GM12873 (cell line): ENCODE data around the gene CTSZ.

Experiments used
- TF ChIP-seq, protein P1 (sequence below): IDR thresholded peaks from 2 replicates; pipeline ENCODE4 v1.5.1; 2012; ENCODE audit warnings: low read depth, mild to moderate bottlenecking, moderate library complexity, low read length, control low read depth; ENCODE audit not compliant: insufficient read depth; ENCODE audit errors: missing control alignments

The CTSZ gene

DNA sequence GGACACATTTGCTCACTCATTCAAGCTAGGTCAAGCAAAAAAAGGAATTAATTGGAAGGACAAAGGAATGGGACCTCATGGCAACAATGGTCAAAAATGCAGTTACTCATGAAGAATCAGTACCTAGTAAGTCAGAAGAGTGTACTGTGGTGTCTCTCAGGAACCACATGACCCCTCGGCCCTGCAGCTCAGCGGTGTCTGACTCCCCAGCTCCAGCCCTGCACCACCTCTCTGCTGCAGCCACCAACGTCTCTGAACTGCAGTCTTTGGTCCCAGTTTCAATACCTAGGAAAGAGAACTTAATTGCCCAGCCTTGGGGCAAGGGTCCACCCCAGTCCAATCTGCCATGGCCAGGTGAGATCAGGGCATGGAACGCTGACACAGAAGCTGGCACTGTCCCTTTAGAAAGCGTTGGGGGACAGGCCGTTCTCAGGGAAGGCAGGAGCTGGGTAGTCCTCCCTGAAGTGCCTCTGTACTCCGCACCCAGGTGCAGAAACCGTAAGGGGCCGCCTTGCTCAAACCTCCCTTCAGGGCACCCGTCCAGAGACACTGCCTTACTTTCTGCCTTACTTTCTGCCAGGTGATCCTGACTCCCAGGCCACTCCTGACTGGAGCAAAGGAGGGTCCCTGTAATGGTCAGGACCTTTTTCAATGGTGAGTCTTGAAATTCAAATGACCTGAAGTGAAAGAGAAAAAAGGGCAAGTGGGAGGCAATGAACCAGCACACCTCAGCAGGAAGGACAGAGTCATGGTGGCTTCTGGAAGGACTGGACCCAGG lies 39.2 kb downstream of the CTSZ start:
- TF ChIP-seq, protein P1, sequence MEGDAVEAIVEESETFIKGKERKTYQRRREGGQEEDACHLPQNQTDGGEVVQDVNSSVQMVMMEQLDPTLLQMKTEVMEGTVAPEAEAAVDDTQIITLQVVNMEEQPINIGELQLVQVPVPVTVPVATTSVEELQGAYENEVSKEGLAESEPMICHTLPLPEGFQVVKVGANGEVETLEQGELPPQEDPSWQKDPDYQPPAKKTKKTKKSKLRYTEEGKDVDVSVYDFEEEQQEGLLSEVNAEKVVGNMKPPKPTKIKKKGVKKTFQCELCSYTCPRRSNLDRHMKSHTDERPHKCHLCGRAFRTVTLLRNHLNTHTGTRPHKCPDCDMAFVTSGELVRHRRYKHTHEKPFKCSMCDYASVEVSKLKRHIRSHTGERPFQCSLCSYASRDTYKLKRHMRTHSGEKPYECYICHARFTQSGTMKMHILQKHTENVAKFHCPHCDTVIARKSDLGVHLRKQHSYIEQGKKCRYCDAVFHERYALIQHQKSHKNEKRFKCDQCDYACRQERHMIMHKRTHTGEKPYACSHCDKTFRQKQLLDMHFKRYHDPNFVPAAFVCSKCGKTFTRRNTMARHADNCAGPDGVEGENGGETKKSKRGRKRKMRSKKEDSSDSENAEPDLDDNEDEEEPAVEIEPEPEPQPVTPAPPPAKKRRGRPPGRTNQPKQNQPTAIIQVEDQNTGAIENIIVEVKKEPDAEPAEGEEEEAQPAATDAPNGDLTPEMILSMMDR, result no peak

GRCh38 chr20:58965270-58966064 lies 41.6 kb downstream of the CTSZ start:
- TF ChIP-seq, protein P1, result no peak

DNA sequence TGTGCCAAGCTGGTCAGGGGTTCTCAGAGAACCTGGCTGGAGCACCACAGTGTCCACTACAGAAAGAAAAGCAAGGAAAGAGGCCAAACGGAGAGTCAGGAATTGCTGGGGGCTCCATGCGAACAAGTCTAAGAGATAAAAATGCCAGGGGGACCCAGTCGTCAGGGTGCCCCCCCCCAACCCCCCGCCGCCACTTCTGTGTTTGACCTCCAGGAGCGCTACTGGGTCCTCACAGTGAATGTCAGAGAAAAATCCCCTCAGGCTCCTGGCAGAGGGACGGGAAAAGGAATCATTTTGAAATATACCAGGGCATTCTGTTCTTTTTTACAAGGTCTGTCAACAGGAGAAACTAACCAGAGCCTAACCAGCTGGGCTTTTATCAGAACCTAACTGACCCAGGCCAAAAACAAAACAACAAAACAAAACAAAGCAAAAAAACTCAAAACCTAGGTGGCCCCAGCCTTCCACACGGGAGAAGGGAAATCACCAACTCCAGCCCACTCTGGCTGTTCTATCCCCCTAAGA lies 43.9 kb downstream of the CTSZ start:
- TF ChIP-seq, protein P1, result no peak

DNA sequence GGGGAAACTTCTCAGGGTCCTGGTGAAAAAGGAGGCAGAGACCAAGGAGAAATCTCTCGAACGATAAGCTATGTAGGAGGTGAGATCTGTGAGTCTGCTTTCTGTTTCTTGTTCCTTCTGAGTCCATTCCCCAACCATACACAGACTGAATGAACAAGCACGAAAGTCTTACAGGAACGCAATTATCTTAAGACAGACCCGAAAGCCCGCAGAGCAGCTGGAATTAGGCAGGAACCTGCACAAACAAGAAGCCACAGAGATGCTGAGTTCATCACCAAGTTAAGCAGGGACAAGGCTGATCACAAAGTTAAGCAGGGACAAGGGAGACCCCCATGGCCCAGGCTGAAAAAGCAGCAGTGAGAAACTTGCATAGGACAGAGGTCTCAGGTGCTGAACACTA lies 47.4 kb downstream of the CTSZ start:
- TF ChIP-seq, protein P1, result no peak

GRCh38 chr20:58956078-58956477 lies 51.0 kb downstream of the CTSZ start:
- TF ChIP-seq, protein P1, result no peak

GRCh38 chr20:58953050-58953449 lies 54.0 kb downstream of the CTSZ start:
- TF ChIP-seq, protein P1, result no peak

DNA sequence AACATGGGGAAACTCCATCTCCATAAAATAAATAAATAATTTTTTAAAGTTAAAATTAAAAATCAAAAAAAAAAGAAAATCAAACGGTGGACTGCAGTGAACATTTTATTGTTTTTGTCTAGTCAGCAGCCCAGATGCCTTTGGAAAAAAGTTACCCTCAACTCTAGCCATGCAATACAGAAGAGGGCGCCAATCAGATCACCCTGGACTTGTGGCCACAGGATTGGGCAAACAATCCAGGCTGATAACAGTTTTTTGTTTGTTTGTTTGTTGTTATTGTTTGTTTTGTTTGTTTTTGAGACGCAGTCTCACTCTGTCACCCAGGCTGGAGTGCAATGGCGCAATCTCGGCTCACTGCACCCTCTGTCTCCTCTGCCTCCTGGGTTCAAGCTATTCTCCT lies 56.5 kb downstream of the CTSZ start:
- TF ChIP-seq, protein P1, result no peak
